IPS DF 6.9 (cell line): ENCODE data around the gene LPAR1.

ENCODE experiments used
- DNase-seq: peaks from one replicate; pipeline ENCODE4 v3.0.0-alpha.2; 2013; ENCODE audit warnings: low read depth, low spot score
- H3K27ac ChIP-seq: one replicate; pipeline ENCODE4 v1.5.1; 2013; ENCODE audit warnings: low read length, control low read depth
- H3K27me3 ChIP-seq: 2 replicates; pipeline ENCODE4 v1.6.1; 2013; ENCODE audit warnings: mild to moderate bottlenecking, low read length; ENCODE audit not compliant: control insufficient read depth, insufficient read depth
- H3K36me3 ChIP-seq: 2 replicates; pipeline ENCODE4 v1.6.1; 2013; ENCODE audit warnings: low read length; ENCODE audit not compliant: control insufficient read depth, insufficient read depth
- H3K4me1 ChIP-seq: 2 replicates; pipeline ENCODE4 v1.6.1; 2013; ENCODE audit warnings: low read length; ENCODE audit not compliant: control insufficient read depth, insufficient read depth
- H3K4me3 ChIP-seq: 2 replicates; pipeline ENCODE4 v1.5.1; 2013; ENCODE audit warnings: mild to moderate bottlenecking, low read length
- H3K9me3 ChIP-seq: 2 replicates; pipeline ENCODE4 v1.6.1; 2013; ENCODE audit warnings: low read length, inconsistent platforms; ENCODE audit not compliant: control insufficient read depth, insufficient read depth
- WGBS: extraction: QIAGEN DNeasy Blood & Tissue Kit; methylation state at CpG from one replicate; pipeline ENCODE4 v1.1.7; 2013; ENCODE audit warnings: mixed read lengths, missing lambda C conversion rate; ENCODE audit not compliant: insufficient read length, insufficient coverage; 5-methylcytosine and 5-hydroxymethylcytosine counted together

Gene LPAR1

GRCh38 chr9:110923601-110924000, 114.7 kb downstream of the LPAR1 start:
- Histone ChIP-seq H3K27ac (no peak overlapping the region), H3K4me1 (no peaks in the 10 kb centered on the region), H3K36me3 (no peaks in the 10 kb centered on the region), H3K4me3 (no peak overlapping the region), H3K27me3 (no peaks in the 10 kb centered on the region), H3K9me3 (no peaks in the 10 kb centered on the region)
- WGBS, result no CpG with 5 or more reads among the region's 5 CpGs
- DNase-seq, result no peak

- no peaks in the 10 kb centered on the region for H3K4me1 ChIP-seq
- H3K9me3 ChIP-seq, result no peaks in the 10 kb centered on the region
- H3K36me3 ChIP-seq, result no peaks in the 10 kb centered on the region
- no peak overlapping the region for H3K4me3 ChIP-seq
- DNase-seq, result no peak
- no peak overlapping the region for H3K27ac ChIP-seq
- WGBS, result no CpG with 5 or more reads among the region's 3 CpGs
- H3K27me3 ChIP-seq, result no peaks in the 10 kb centered on the region
Measured at GRCh38 chr9:110922145-110922544, 116.1 kb downstream of the LPAR1 start.

GRCh38 chr9:110921705-110922104, 116.6 kb downstream of the LPAR1 start:
- no peak for DNase-seq
- Histone ChIP-seq H3K9me3 (no peaks in the 10 kb centered on the region), H3K27ac (no peak overlapping the region), H3K27me3 (no peaks in the 10 kb centered on the region), H3K4me3 (no peak overlapping the region), H3K4me1 (no peaks in the 10 kb centered on the region), H3K36me3 (no peaks in the 10 kb centered on the region)
- no CpG with 5 or more reads among the region's 5 CpGs for WGBS

- Histone ChIP-seq H3K27ac (no peak overlapping the region), H3K36me3 (no peaks in the 10 kb centered on the region), H3K4me3 (no peak overlapping the region), H3K4me1 (no peaks in the 10 kb centered on the region), H3K27me3 (no peaks in the 10 kb centered on the region), H3K9me3 (no peaks in the 10 kb centered on the region)
- WGBS, result no CpG with 5 or more reads among the region's 3 CpGs
- DNase-seq, result no peak
Measured at GRCh38 chr9:110919609-110920008, 118.7 kb downstream of the LPAR1 start.

- no peaks in the 10 kb centered on the region for H3K4me1 ChIP-seq
- H3K36me3 ChIP-seq, result no peaks in the 10 kb centered on the region
- H3K4me3 ChIP-seq, result no peak overlapping the region
- no peaks in the 10 kb centered on the region for H3K9me3 ChIP-seq
- no CpG with 5 or more reads among the region's 3 CpGs for WGBS
- no peak for DNase-seq
- no peaks in the 10 kb centered on the region for H3K27me3 ChIP-seq
- H3K27ac ChIP-seq, result no peak overlapping the region
Measured at GRCh38 chr9:110919050-110919435, 119.2 kb downstream of the LPAR1 start.

- no peaks in the 10 kb centered on the region for H3K27me3 ChIP-seq
- no peak overlapping the region for H3K4me3 ChIP-seq
- no peaks in the 10 kb centered on the region for H3K9me3 ChIP-seq
- H3K4me1 ChIP-seq, result no peaks in the 10 kb centered on the region
- no peaks in the 10 kb centered on the region for H3K36me3 ChIP-seq
- WGBS, result no CpG with 5 or more reads among the region's 1 CpG
- no peak for DNase-seq
- no peak overlapping the region for H3K27ac ChIP-seq
Measured at GRCh38 chr9:110918316-110919049, 119.8 kb downstream of the LPAR1 start.

GRCh38 chr9:110916403-110916802, 121.9 kb downstream of the LPAR1 start:
- H3K4me1 ChIP-seq, result no peaks in the 10 kb centered on the region
- no peaks in the 10 kb centered on the region for H3K36me3 ChIP-seq
- H3K27ac ChIP-seq, result no peak overlapping the region
- no peaks in the 10 kb centered on the region for H3K27me3 ChIP-seq
- no peak for DNase-seq
- no peak overlapping the region for H3K4me3 ChIP-seq
- no peaks in the 10 kb centered on the region for H3K9me3 ChIP-seq
- WGBS, result no CpG with 5 or more reads among the region's 2 CpGs

GRCh38 chr9:110912419-110913291, 125.6 kb downstream of the LPAR1 start:
- no peaks in the 10 kb centered on the region for H3K36me3 ChIP-seq
- DNase-seq, result no peak
- no peaks in the 10 kb centered on the region for H3K4me1 ChIP-seq
- H3K27ac ChIP-seq, result no peak overlapping the region
- no peak overlapping the region for H3K4me3 ChIP-seq
- WGBS, result no CpG with 5 or more reads among the region's 7 CpGs
- H3K9me3 ChIP-seq, result no peaks in the 10 kb centered on the region
- no peaks in the 10 kb centered on the region for H3K27me3 ChIP-seq

GRCh38 chr9:110911659-110912418, 126.4 kb downstream of the LPAR1 start:
- no peak for DNase-seq
- no CpG with 5 or more reads among the region's 4 CpGs for WGBS
- no peaks in the 10 kb centered on the region for H3K27me3 ChIP-seq
- H3K4me3 ChIP-seq, result no peak overlapping the region
- no peak overlapping the region for H3K27ac ChIP-seq
- H3K4me1 ChIP-seq, result no peaks in the 10 kb centered on the region
- H3K36me3 ChIP-seq, result no peaks in the 10 kb centered on the region
- no peaks in the 10 kb centered on the region for H3K9me3 ChIP-seq

GRCh38 chr9:110908894-110909293, 129.4 kb downstream of the LPAR1 start:
- DNase-seq, result no peak
- no peaks in the 10 kb centered on the region for H3K4me1 ChIP-seq
- no peak overlapping the region for H3K4me3 ChIP-seq
- H3K9me3 ChIP-seq, result no peaks in the 10 kb centered on the region
- no CpG with 5 or more reads among the region's 2 CpGs for WGBS
- no peak overlapping the region for H3K27ac ChIP-seq
- no peaks in the 10 kb centered on the region for H3K36me3 ChIP-seq
- no peaks in the 10 kb centered on the region for H3K27me3 ChIP-seq
